H1 (cell line): ENCODE data around the gene SLC25A26.

Source experiments
- CREB1 ChIP-seq: IDR thresholded peaks from 2 replicates; pipeline ENCODE4 v1.6.1; 2012; ENCODE audit warnings: inconsistent platforms
- JUND ChIP-seq: IDR thresholded peaks from 2 replicates; pipeline ENCODE4 v1.6.1; 2011; ENCODE audit warnings: mild to moderate bottlenecking, improper control_type of control experiment, low read length
- POLR2A ChIP-seq, 2 experiments: IDR thresholded peaks; 1 replicate in 1 of 2; 2 replicates in 1 of 2; pipeline ENCODE4 v1.6.1; 2011; ENCODE audit warnings: low read depth in 2 of 2, low read length in 2 of 2, mild to moderate bottlenecking in 2 of 2; ENCODE audit errors: control extremely low read depth in 1 of 2
- POLR2AphosphoS5 ChIP-seq: IDR thresholded peaks from 2 replicates; pipeline ENCODE4 v1.6.1; 2011; ENCODE audit warnings: low read depth, low read length
- TF ChIP-seq, protein P1 (sequence below), 3 experiments: IDR thresholded peaks; 1 replicate in 2 of 3; 2 replicates in 1 of 3; pipeline versions ENCODE4 v1.5.1 to v1.6.1; 2011; ENCODE audit warnings: low read length in 3 of 3, mild to moderate bottlenecking in 3 of 3, inconsistent platforms in 2 of 3, low read depth in 1 of 3, moderate library complexity in 1 of 3; ENCODE audit not compliant: insufficient read depth in 1 of 3; ENCODE audit errors: control extremely low read depth in 1 of 3

DNA sequence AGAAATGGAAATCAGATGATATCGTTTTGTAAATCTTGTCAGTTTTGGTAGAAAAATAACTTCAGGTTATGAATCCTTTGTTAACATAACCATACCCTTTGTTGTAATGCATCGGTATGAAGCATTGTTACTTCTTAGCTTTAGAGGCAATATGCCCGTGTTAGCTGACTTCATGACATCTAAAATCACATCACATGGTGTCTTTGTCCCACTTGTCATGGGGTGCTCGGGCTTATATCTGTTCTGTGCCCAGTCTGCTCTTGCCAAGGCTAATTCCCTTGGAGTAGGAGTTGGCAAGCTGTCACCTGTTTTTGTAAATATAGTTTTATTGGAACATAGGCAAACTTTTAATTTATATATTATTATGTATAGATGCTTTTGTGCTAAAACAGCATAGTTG, 39.6 kb downstream of the SLC25A26 start:
- no peak for TF ChIP-seq CREB1
- no peak for TF ChIP-seq POLR2AphosphoS5
- no peak for TF ChIP-seq POLR2A (IDR thresholded peaks at IDR 0.05; ENCODE audit: control extremely low read depth in 1 of 2, low read depth in 2 of 2, low read length in 2 of 2)
- TF ChIP-seq, protein P1, sequence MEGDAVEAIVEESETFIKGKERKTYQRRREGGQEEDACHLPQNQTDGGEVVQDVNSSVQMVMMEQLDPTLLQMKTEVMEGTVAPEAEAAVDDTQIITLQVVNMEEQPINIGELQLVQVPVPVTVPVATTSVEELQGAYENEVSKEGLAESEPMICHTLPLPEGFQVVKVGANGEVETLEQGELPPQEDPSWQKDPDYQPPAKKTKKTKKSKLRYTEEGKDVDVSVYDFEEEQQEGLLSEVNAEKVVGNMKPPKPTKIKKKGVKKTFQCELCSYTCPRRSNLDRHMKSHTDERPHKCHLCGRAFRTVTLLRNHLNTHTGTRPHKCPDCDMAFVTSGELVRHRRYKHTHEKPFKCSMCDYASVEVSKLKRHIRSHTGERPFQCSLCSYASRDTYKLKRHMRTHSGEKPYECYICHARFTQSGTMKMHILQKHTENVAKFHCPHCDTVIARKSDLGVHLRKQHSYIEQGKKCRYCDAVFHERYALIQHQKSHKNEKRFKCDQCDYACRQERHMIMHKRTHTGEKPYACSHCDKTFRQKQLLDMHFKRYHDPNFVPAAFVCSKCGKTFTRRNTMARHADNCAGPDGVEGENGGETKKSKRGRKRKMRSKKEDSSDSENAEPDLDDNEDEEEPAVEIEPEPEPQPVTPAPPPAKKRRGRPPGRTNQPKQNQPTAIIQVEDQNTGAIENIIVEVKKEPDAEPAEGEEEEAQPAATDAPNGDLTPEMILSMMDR (IDR thresholded peaks at IDR 0.05; ENCODE audit: control extremely low read depth in 1 of 3, insufficient read depth in 1 of 3, low read depth in 1 of 3, low read length in 3 of 3), result no peak
- no peak for TF ChIP-seq JUND
